ENCODE results near the gene NCR2.

The NCR2 gene

GRCh38 chr6:41367061-41367460, 31.7 kb downstream of the NCR2 start:
- Histone ChIP-seq H3K9ac (ENCODE audit: low read length) (no peak overlapping the region), H3K27me3 (ENCODE audit: insufficient read depth, low read length) (no peaks in the 10 kb centered on the region), H3F3A (ENCODE audit: insufficient read depth, low read length) (no peaks in the 10 kb centered on the region), H3K4me3 (ENCODE audit: low read depth, low read length, poor library complexity, severe bottlenecking) (no peak overlapping the region), H3K9me2 (ENCODE audit: low read depth, low read length) (no peaks in the 10 kb centered on the region), H3K9me3 (ENCODE audit: low read length) (no peaks in the 10 kb centered on the region), H3K4me2 (ENCODE audit: low read length) (no peak overlapping the region), H2AFZ (ENCODE audit: low read length) (no peak overlapping the region), H3K4me1 (ENCODE audit: insufficient read depth, low read length, severe bottlenecking) (no peaks in the 10 kb centered on the region), H3K79me2 (ENCODE audit: insufficient read depth, low read length) (no peaks in the 10 kb centered on the region), H4K20me1 (ENCODE audit: insufficient read depth, low read length) (no peaks in the 10 kb centered on the region), H3K27ac (ENCODE audit: low read depth, low read length, poor library complexity, severe bottlenecking) (no peak overlapping the region), H3K36me3 (ENCODE audit: insufficient read depth, low read length) (no peaks in the 10 kb centered on the region)
- TF ChIP-seq EZH2 (IDR thresholded peaks at IDR 0.05; ENCODE audit: borderline replicate concordance, low read length): no peak
- TF ChIP-seq CTCF (IDR thresholded peaks at IDR 0.05; ENCODE audit: low read length): no peak

- Histone ChIP-seq H2AFZ (ENCODE audit: low read length) (no peak overlapping the region), H3F3A (ENCODE audit: insufficient read depth, low read length) (no peaks in the 10 kb centered on the region), H3K27me3 (ENCODE audit: insufficient read depth, low read length) (no peaks in the 10 kb centered on the region; the same call in 1 of the 2 replicates), H3K27ac (ENCODE audit: low read depth, low read length, poor library complexity, severe bottlenecking) (no peak overlapping the region), H3K36me3 (ENCODE audit: insufficient read depth, low read length) (no peaks in the 10 kb centered on the region), H3K4me1 (ENCODE audit: insufficient read depth, low read length, severe bottlenecking) (no peaks in the 10 kb centered on the region), H3K4me3 (ENCODE audit: low read depth, low read length, poor library complexity, severe bottlenecking) (no peak overlapping the region), H3K9me2 (ENCODE audit: low read depth, low read length) (no peaks in the 10 kb centered on the region), H3K9ac (ENCODE audit: low read length) (no peak overlapping the region), H3K79me2 (ENCODE audit: insufficient read depth, low read length) (no peaks in the 10 kb centered on the region), H3K4me2 (ENCODE audit: low read length) (no peak overlapping the region), H4K20me1 (ENCODE audit: insufficient read depth, low read length) (no peaks in the 10 kb centered on the region), H3K9me3 (ENCODE audit: low read length) (no peaks in the 10 kb centered on the region)
- peak; percentile 30; the same call in 1 of the 2 replicates for TF ChIP-seq CTCF (IDR thresholded peaks at IDR 0.05; ENCODE audit: low read length)
- TF ChIP-seq EZH2 (IDR thresholded peaks at IDR 0.05; ENCODE audit: borderline replicate concordance, low read length): no peak
Observed at GRCh38 chr6:41367700-41368099, 32.3 kb downstream of the NCR2 start.

GRCh38 chr6:41370488-41371111, 35.2 kb downstream of the NCR2 start:
- H3K4me2 ChIP-seq (ENCODE audit: low read length): no peak overlapping the region
- no peak overlapping the region for H2AFZ ChIP-seq (ENCODE audit: low read length)
- H3F3A ChIP-seq (ENCODE audit: insufficient read depth, low read length): no peaks in the 10 kb centered on the region
- TF ChIP-seq CTCF (IDR thresholded peaks at IDR 0.05; ENCODE audit: low read length): no peak
- TF ChIP-seq EZH2 (IDR thresholded peaks at IDR 0.05; ENCODE audit: borderline replicate concordance, low read length): no peak
- H3K36me3 ChIP-seq (ENCODE audit: insufficient read depth, low read length): no peaks in the 10 kb centered on the region
- H3K9me2 ChIP-seq (ENCODE audit: low read depth, low read length): no peaks in the 10 kb centered on the region
- no peaks in the 10 kb centered on the region for H4K20me1 ChIP-seq (ENCODE audit: insufficient read depth, low read length)
- H3K4me3 ChIP-seq (ENCODE audit: low read depth, low read length, poor library complexity, severe bottlenecking): no peak overlapping the region
- no peaks in the 10 kb centered on the region for H3K4me1 ChIP-seq (ENCODE audit: insufficient read depth, low read length, severe bottlenecking)
- no peaks in the 10 kb centered on the region for H3K79me2 ChIP-seq (ENCODE audit: insufficient read depth, low read length)
- no peak overlapping the region for H3K9ac ChIP-seq (ENCODE audit: low read length)
- H3K27ac ChIP-seq (ENCODE audit: low read depth, low read length, poor library complexity, severe bottlenecking): no peak overlapping the region
- no peaks in the 10 kb centered on the region for H3K9me3 ChIP-seq (ENCODE audit: low read length)
- no peaks in the 10 kb centered on the region; the same call in 1 of the 2 replicates for H3K27me3 ChIP-seq (ENCODE audit: insufficient read depth, low read length)
